NCI-H1048 (cell line): Measurements from ENCODE around the gene CISD3.
"Not testable (repeated sequence)": the region's sequence is repeated elsewhere in the genome, so short reads cannot be mapped to it uniquely, and the experiment has no call there.

Experiments used
- DNase-seq: peaks from one replicate; lab custom pipeline; 2025; lab: John Stamatoyannopoulos, UW

The CISD3 gene

DNA sequence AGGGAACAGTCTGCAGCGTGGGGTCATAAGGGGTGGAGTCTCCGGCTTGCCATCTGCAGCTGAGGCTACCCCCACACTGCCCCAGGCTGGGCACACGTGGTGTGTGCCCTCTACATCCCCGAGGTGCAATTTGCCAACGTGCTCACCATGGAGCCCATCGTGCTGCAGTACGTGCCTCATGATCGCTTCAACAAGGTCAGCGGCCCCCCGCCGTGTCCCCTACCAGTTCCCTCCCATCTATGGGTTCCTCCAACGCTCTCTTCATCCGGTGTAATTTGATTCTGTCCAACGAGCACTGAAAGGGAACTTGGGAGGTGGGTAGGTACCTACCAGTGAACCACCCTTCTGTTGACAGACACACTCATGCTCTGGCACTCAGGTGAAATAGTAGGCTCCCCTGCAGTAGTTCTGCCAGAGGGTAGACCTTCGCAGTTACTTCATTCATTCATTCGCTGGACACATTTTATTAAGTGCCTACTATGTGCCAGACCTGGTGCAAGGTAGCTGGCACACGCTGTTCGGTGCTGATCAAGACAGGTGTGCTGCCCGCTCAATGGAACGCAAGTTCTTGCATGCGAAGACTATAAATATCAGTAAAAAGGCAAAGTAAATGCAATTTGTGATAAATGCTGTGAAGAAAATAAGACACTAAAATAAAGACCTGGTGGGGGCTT, 22.3 kb upstream of the CISD3 start:
- DNase-seq: no peak

DNA sequence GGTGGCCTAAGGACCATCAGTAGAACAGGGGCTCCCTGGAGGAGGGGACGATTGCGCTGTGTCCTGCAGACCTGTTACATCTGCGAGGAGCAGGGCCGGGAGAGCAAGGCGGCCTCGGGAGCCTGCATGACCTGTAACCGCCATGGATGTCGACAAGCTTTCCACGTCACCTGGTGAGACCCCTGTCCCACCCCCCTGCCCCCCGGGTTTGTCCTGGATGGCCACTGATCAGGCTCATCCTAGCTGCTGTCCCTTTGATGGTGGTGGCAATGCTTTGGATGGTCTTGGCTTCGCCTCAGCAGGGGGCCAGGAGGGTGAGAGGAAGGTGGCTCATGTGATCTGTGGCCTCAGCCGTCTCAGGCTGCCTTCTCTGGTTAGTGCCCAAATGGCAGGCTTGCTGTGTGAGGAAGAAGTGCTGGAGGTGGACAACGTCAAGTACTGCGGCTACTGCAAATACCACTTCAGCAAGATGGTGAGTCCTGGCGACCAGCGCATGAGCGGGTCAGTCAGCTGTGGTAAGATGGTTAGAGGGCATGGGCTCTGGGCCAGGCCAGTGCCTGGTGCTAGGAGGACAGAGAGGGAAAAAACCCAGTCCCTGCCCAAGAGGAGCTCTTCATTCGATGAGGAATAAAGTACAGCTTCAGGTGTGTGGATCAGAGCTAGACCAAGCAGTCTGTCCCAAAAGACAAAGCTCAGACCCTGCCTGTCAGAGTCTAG, 20.9 kb upstream of the CISD3 start:
- no peak for DNase-seq

DNA sequence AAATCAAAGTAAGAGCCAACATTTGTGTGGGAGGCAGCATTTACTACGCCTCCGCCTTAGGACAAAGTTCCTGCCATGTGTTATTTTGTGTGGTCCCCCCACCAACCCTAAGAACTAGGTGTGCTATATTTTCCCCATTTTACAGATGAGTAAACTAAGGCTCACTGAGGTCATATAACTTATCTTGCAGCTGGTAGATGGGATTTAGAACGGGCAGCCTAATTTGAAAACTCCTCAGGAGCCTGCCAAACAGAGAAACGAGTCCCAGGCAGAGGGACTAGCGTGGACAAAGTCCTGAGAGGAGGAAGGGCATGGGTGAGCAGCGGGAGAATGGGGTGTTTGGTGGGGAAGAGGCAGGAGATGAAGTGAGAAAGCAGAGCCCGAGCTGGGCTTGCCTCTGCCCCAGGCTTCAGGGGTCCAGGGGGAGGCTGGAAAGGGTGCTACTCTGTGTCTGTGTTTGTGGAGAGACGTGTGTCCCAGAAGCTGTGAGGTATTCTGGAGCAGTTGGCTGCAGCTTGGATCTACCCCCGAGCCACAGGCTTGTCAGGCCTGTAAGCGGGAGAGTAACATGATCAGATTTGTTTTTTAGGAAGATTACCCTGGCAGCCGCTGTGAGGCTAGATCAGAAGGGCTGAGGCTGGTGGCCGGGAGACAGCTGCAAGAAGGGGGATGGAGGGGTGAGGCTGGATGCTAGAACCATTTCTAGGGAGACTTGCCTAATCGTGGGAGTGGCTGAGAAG, 20.1 kb upstream of the CISD3 start:
- DNase-seq: no peak

DNA sequence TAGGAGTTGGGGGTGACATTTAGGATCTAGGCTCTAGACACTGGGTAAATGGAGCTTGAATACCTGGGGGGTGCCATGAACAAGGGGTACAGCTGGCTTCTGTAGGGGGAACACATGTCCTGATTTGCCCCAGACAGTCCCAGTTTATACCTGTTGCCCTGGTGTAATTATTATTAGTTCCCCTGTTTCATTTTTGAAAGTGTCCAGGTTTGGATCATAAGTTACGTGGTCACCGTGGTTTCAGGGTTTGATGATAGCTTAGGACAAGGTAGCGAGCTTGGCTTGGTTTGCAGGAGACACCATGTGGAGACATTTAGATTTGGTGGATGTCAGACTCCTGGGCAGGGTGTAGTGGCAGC, 19.6 kb upstream of the CISD3 start:
- no peak for DNase-seq

DNA sequence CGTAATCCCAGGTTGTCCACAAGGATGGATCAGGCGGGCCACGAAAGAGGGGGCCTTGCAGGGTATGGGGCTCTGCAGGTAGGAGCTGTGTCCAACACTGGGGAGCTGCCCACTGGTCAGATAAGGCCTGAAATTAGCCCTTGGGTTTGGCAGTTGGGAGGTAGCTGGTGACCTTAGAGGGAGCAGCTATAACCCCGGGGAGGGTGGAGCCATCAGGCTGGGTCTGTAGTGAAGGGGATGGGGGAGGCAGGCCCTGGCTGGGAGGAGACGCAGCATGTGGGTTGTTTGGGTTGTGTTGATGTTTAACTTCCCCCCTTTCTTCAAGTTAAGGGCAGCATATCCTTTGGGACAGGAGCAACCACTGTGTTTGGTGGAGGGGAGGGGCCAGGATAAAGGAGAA, 19.2 kb upstream of the CISD3 start:
- no peak for DNase-seq

DNA sequence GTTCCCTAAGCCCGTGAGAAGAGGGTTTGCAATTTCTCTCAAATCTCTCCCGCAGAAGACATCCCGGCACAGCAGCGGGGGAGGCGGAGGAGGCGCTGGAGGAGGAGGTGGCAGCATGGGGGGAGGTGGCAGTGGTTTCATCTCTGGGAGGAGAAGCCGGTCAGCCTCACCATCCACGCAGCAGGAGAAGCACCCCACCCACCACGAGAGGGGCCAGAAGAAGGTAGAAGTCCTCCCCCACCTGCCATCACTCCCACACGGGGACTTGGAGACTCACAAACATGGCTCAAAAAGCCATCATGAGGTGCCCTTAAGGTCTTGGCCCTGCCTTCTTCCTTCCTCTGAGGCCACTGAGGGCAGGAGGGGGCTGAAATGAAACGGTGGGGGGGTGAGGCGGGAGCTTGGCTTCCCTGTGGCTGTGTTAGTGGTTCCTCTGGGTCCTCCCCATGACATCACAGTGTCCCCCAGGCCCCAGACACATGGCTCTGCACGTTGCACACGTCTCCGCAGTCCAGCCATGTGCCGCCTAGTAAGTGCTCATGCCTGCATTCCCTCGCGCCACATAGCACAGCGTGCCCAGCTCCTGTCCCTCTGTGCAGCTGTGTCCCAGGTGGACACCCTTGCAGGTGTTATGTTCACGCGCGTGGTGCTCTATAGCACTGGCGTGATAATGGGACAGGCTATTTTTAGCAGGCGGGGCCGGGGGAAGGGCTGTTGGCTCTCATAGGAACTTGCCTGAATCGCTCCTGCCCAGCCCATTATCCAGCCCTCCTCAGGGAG, 18.2 kb upstream of the CISD3 start:
- DNase-seq: no peak

DNA sequence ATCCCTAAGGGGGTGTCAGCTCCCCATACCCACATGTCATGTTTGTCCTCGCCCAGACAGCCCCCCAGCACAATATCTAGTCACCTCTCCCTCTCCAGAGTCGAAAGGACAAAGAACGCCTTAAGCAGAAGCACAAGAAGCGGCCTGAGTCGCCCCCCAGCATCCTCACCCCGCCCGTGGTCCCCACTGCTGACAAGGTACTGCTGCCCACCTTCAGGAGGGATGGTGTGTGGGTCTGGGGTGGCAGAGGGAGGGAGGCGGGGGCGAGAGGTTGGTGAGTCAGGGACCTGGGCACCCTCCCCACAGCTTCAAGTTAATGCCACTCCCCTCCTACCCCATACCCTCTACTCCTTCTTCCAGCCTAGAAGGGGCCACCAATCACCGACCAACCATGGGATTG, 17.5 kb upstream of the CISD3 start:
- DNase-seq: no peak

- no peak for DNase-seq
Observed at GRCh38 chr17:38713456-38714075, 16.6 kb upstream of the CISD3 start.

GRCh38 chr17:38715216-38715943, 14.8 kb upstream of the CISD3 start:
- no peak for DNase-seq

DNA sequence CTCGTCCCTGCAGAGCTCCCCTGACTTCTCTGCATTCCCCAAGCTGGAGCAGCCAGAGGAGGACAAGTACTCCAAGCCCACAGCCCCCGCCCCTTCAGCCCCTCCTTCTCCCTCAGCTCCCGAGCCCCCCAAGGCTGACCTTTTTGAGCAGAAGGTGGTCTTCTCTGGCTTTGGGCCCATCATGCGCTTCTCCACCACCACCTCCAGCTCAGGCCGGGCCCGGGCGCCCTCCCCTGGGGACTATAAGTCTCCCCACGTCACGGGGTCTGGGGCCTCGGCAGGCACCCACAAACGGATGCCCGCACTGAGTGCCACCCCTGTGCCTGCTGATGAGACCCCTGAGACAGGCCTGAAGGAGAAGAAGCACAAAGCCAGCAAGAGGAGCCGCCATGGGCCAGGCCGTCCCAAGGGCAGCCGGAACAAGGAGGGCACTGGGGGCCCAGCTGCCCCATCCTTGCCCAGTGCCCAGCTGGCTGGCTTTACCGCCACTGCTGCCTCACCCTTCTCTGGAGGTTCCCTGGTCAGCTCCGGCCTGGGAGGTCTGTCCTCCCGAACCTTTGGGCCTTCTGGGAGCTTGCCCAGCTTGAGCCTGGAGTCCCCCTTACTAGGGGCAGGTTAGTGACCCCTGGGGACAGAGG, 13.7 kb upstream of the CISD3 start:
- DNase-seq: no peak

DNA sequence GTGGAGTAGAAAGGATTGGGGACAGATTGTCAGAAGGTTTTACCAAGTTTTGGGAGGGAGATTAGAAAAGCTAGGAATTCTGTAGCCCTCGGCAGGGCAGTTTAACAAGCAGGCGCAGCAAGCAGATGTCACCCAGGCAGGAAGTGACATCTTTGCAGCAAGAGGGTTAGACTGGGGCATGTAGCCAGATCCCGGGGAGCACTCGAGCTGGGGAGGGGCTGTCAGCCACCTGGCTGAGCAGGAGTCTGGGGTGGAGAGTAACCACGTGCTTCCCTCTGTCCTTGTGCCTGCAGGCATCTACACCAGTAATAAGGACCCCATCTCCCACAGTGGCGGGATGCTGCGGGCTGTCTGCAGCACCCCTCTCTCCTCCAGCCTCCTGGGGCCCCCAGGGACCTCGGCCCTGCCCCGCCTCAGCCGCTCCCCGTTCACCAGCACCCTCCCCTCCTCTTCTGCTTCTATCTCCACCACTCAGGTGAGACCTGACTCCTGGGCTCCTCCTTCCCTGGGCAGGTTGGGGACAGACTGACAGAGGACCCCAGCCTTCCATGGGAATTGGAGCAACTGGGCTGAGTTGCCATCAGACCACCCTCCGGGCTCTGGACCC, 12.9 kb upstream of the CISD3 start:
- no peak for DNase-seq

DNA sequence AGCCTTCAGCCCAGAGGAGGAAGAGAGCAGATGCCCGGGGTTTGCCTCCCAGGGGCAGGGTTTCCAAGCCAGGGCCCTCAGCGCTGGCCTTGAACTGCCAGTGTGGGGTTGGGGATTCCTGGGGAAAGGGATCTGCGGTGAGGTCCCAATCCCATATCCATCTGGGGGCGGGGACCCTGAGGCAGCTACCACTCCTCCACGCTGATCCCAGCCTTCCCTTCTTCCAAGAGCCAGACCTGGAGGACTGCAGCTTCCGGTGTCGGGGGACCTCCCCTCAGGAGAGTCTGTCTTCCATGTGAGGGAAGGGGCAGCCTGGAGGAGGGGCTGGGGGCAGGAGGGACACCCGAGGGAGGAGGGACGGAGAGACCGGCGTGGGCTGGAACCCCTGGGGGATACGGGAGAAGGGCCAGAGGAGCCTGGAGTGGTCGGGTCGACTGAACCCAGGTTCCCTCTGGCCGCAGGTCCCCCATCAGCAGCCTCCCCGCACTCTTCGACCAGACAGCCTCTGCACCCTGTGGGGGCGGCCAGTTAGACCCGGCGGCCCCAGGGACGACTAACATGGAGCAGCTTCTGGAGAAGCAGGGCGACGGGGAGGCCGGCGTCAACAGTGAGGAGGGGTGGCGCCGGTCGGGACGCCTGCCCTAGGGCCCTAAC, 10.7 kb upstream of the CISD3 start:
- no peak for DNase-seq

GRCh38 chr17:38719943-38720641, 10.0 kb upstream of the CISD3 start:
- no peak for DNase-seq

DNA sequence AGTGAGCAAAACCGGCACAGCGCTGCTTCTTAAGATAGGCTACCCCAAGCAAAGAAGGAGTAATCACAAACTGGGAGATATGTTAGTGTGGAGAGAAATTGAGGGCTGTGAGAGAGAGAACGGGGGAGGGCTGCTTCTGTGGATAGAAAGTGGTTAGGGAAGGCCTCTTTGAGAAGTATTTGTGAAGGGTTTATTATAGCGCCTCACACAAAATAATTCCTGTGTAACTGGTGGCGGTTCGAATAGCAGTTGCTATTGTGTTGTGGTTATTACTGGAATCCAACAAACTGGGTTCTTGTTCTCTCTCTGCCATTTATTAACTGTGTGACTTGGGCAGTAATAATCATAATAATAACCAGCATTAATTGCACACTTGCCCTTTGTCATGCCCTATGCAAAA, 9.2 kb upstream of the CISD3 start:
- DNase-seq: no peak

- no peak for DNase-seq
Observed at GRCh38 chr17:38721802-38722201, 8.3 kb upstream of the CISD3 start.

GRCh38 chr17:38724337-38724988, 5.7 kb upstream of the CISD3 start:
- DNase-seq: no peak

DNA sequence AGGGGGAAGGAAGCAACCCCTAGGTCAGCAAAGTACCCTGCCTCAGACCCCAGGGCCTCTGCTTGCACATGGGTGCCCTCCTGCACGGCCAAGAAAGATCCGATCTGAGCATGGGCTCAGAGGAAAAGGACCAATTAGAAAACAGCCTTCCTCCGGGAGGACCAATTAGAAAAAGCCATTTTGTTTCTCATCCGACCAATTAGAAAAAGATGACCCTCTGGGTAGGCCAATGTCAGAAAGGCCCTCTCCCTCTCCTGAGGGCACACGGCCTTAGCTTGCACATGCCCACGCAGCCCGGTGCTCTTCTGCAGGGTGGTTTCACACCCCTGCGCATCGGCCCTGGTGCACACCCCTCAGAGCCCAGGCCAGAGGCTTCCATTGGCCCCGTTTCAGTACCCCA, 5.1 kb upstream of the CISD3 start:
- DNase-seq: no peak

DNA sequence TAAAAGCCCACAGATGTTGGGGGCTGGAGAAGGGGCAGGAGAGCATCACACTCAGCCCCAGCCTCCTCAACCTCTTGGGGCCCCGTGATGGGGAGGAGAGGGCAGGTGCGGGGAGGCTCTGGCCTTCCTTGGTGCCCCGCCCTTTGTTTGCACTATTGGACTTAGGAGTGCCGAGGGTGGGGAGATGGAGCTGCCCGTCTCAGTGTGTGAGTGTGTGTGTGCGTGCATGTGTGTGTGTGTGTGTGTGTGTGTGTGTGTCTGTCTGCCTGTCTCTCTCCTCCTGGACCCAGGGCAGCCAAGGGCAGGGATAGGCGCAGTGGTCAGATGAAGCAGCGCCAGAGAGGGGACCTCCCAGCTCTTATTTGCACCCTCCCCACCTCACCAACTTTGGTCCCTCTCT, 4.0 kb upstream of the CISD3 start:
- DNase-seq: not testable (repeated sequence)

DNA sequence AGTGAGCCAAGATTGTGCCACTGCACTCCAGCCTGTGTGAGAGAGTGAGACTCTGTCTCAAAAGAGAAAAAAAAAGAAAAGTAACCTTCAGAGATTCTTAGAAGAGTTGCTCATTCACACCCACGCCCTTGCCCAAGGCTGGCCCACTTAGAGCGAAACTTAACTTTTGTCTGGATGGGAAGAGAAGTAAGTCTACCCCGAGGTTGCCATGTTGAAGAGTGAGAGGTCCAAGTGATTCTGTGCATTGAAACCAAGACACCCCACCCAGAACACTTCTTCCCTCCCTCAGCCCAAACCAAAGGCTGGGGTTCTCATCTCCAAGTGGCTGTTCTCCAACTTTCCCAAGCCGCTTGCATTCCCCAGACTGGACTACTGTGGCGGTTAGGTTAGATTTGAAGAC, 2.4 kb upstream of the CISD3 start:
- no peak for DNase-seq
